H9 (cell line): ENCODE results near the gene DRD1. TPM values are rescaled to one million over a fixed set of nuclear protein-coding genes. Genes with fewer than 3 reads are reported as not detected.

ENCODE experiments used
- DNase-seq: peaks from one replicate; pipeline ENCODE4 v3.0.0-alpha.2; 2017
- H2AFZ ChIP-seq: one replicate; pipeline ENCODE4 v1.6.1; 2013; ENCODE audit warnings: mild to moderate bottlenecking, low read length, control low read depth, moderate library complexity
- H2AK5ac ChIP-seq: 2 replicates; pipeline ENCODE4 v1.6.1; 2013; ENCODE audit warnings: low read length, control low read depth, mixed read lengths; ENCODE audit not compliant: insufficient read length
- H2BK120ac ChIP-seq: one replicate; pipeline ENCODE4 v1.6.1; 2013; ENCODE audit warnings: low read depth, mild to moderate bottlenecking, low read length, control low read depth, inconsistent platforms; ENCODE audit not compliant: poor library complexity, severe bottlenecking
- H2BK12ac ChIP-seq: 2 replicates; pipeline ENCODE4 v1.6.1; 2013; ENCODE audit warnings: low read length, control low read depth, mixed read lengths, low read depth; ENCODE audit not compliant: insufficient read length
- H2BK15ac ChIP-seq: 2 replicates; pipeline ENCODE4 v1.6.1; 2013; ENCODE audit warnings: low read depth, low read length, control low read depth
- H2BK20ac ChIP-seq: one replicate; pipeline ENCODE4 v1.6.1; 2013; ENCODE audit warnings: low read depth, mild to moderate bottlenecking, low read length, control low read depth, inconsistent platforms; ENCODE audit not compliant: poor library complexity, severe bottlenecking
- H2BK5ac ChIP-seq: 2 replicates; pipeline ENCODE4 v1.6.1; 2013; ENCODE audit warnings: low read length, control low read depth, mixed read lengths; ENCODE audit not compliant: insufficient read length
- H3K14ac ChIP-seq: 2 replicates; pipeline ENCODE4 v1.6.1; 2013; ENCODE audit warnings: low read length, control low read depth; ENCODE audit not compliant: insufficient read depth
- H3K18ac ChIP-seq: 2 replicates; pipeline ENCODE4 v1.6.1; 2013; ENCODE audit warnings: low read depth, mild to moderate bottlenecking, mixed read lengths, low read length, control low read depth; ENCODE audit not compliant: insufficient read length
- H3K23ac ChIP-seq: 2 replicates; pipeline ENCODE4 v1.6.1; 2013; ENCODE audit warnings: low read length, control low read depth, mixed read lengths, low read depth; ENCODE audit not compliant: insufficient read length
- H3K23me2 ChIP-seq: 2 replicates; pipeline ENCODE4 v1.6.1; 2013; ENCODE audit warnings: low read depth, mild to moderate bottlenecking, mixed read lengths, low read length, control low read depth; ENCODE audit not compliant: insufficient read length, poor library complexity, severe bottlenecking
- H3K27ac ChIP-seq: 2 replicates; pipeline ENCODE4 v1.5.1; 2013; ENCODE audit warnings: low read length, control low read depth, mixed read lengths, low read depth; ENCODE audit not compliant: insufficient read length
- H3K27me3 ChIP-seq: 2 replicates; pipeline ENCODE4 v1.6.1; 2013; ENCODE audit warnings: low read length, control low read depth, inconsistent platforms; ENCODE audit not compliant: insufficient read depth
- H3K4ac ChIP-seq: 2 replicates; pipeline ENCODE4 v1.6.1; 2013; ENCODE audit warnings: low read depth, mild to moderate bottlenecking, control low read depth, inconsistent platforms, low read length, moderate library complexity
- H3K4me1 ChIP-seq: 2 replicates; pipeline ENCODE4 v1.6.1; 2013; ENCODE audit warnings: low read length, control low read depth, inconsistent platforms; ENCODE audit not compliant: insufficient read depth
- H3K4me2 ChIP-seq: 2 replicates; pipeline ENCODE4 v1.6.1; 2013; ENCODE audit warnings: low read length, control low read depth, mixed read lengths; ENCODE audit not compliant: insufficient read length, insufficient read depth
- H3K56ac ChIP-seq: 2 replicates; pipeline ENCODE4 v1.6.1; 2013; ENCODE audit warnings: low read depth, mild to moderate bottlenecking, mixed read lengths, low read length, control low read depth; ENCODE audit not compliant: insufficient read length
- H3K79me1 ChIP-seq: 2 replicates; pipeline ENCODE4 v1.6.1; 2013; ENCODE audit warnings: low read depth, mild to moderate bottlenecking, moderate library complexity, low read length, control low read depth, inconsistent platforms; ENCODE audit not compliant: insufficient read depth, poor library complexity, severe bottlenecking
- H3K79me2 ChIP-seq: 2 replicates; pipeline ENCODE4 v1.6.1; 2013; ENCODE audit warnings: low read length, control low read depth, inconsistent platforms; ENCODE audit not compliant: insufficient read depth
- H3K9ac ChIP-seq: 2 replicates; pipeline ENCODE4 v1.6.1; 2013; ENCODE audit warnings: low read length, control low read depth, mixed read lengths; ENCODE audit not compliant: insufficient read length; ENCODE audit errors: extremely low read depth
- H3K9me3 ChIP-seq: one replicate; pipeline ENCODE4 v1.6.1; 2013; ENCODE audit warnings: low read depth, low read length, inconsistent platforms; ENCODE audit not compliant: control insufficient read depth
- H3T11ph ChIP-seq: one replicate; pipeline ENCODE4 v1.6.1; 2013; ENCODE audit warnings: mild to moderate bottlenecking, low read length, control low read depth, inconsistent platforms
- H4K20me1 ChIP-seq: one replicate; pipeline ENCODE4 v1.6.1; 2013; ENCODE audit not compliant: control insufficient read depth, insufficient read length, insufficient read depth
- H4K5ac ChIP-seq: 2 replicates; pipeline ENCODE4 v1.6.1; 2013; ENCODE audit warnings: low read depth, mild to moderate bottlenecking, mixed read lengths, low read length, control low read depth; ENCODE audit not compliant: insufficient read length
- H4K8ac ChIP-seq: replicated peaks from 2 replicates; pipeline ENCODE4 v1.6.1; 2013; ENCODE audit warnings: low read length, control low read depth, mixed read lengths, low read depth; ENCODE audit not compliant: insufficient read length
- H4K91ac ChIP-seq: 2 replicates; pipeline ENCODE4 v1.6.1; 2013; ENCODE audit warnings: low read depth, mild to moderate bottlenecking, moderate library complexity, mixed read lengths, low read length, control low read depth; ENCODE audit not compliant: insufficient read length
- H3K27ac Mint-ChIP-seq, 3 experiments: 2 replicates in 2 of 3; 3 replicates in 1 of 3; pipeline ENCODE4 v1.8.0; 2020 to 2021; ENCODE audit warnings: mixed read lengths in 3 of 3, mild to moderate bottlenecking in 1 of 3, moderate library complexity in 1 of 3
- H3K27me3 Mint-ChIP-seq: 2 replicates; pipeline ENCODE4 v1.8.0; 2021; ENCODE audit warnings: low read depth, mild to moderate bottlenecking, moderate library complexity, mixed read lengths
- H3K36me3 Mint-ChIP-seq, 3 experiments: 2 replicates in 2 of 3; 3 replicates in 1 of 3; pipeline ENCODE4 v1.8.0; 2020 to 2021; ENCODE audit warnings: low read depth in 3 of 3, mixed read lengths in 3 of 3; ENCODE audit not compliant: insufficient read depth in 1 of 3
- H3K4me1 Mint-ChIP-seq, 2 experiments: 2 replicates each; pipeline ENCODE4 v1.8.0; 2020; ENCODE audit warnings: mixed read lengths in 2 of 2
- H3K4me3 Mint-ChIP-seq, 2 experiments: 2 replicates in 1 of 2; 3 replicates in 1 of 2; pipeline ENCODE4 v1.8.0; 2020 to 2021; ENCODE audit warnings: mild to moderate bottlenecking in 2 of 2, mixed read lengths in 2 of 2, moderate library complexity in 1 of 2
- H3K9me3 Mint-ChIP-seq, 2 experiments: 2 replicates in 1 of 2; 3 replicates in 1 of 2; pipeline ENCODE4 v1.8.0; 2020; ENCODE audit warnings: mild to moderate bottlenecking in 2 of 2, mixed read lengths in 2 of 2, moderate library complexity in 1 of 2
- WGBS: extraction: QIAGEN DNeasy Blood & Tissue Kit; methylation state at CpG from one replicate; pipeline ENCODE4 v1.1.7; 2013; ENCODE audit warnings: missing lambda C conversion rate, low lambda C conversion rate, mixed read lengths; ENCODE audit not compliant: insufficient read length; ENCODE audit errors: extremely low coverage; 5-methylcytosine and 5-hydroxymethylcytosine counted together
- total RNA-seq: library from RNA; stranded (reverse); gene quantifications from 2 replicates; pipeline ENCODE4 v1.2.1, GENCODE V29; 2021
- TF ChIP-seq, protein P1 (sequence below): fragments of 200-600 bp; sonication (generic); conservative IDR thresholded peaks from 3 replicates; pipeline ENCODE4 v1.8.0; 2021; ENCODE audit warnings: antibody characterized with exemption, mild to moderate bottlenecking

DRD1 gene
- total RNA-seq, 1 experiment from 2014 or later = not detected

- Histone ChIP-seq H4K91ac (no peak overlapping the region), H3K79me2 (peaks cover 3% of the 10 kb centered on the region; the same call in 1 of the 2 replicates), H3K4ac (no peak overlapping the region), H2AFZ (no peak overlapping the region), H2BK5ac (no peak overlapping the region), H3K79me1 (no peaks in the 10 kb centered on the region), H2BK15ac (no peak overlapping the region), H3K14ac (no peak overlapping the region), H3K9ac (no peak overlapping the region), H3K9me3 (no peaks in the 10 kb centered on the region), H3K23ac (no peak overlapping the region), H4K8ac (no peak overlapping the region), H2BK12ac (no peak overlapping the region), H3K4me1 (no peaks in the 10 kb centered on the region), H3K27ac (no peak overlapping the region), H3K18ac (no peak overlapping the region), H3K27me3 (no peaks in the 10 kb centered on the region), H2BK20ac (no peak overlapping the region), H3T11ph (no peak overlapping the region), H2AK5ac (no peak overlapping the region), H3K23me2 (no peaks in the 10 kb centered on the region), H4K5ac (no peak overlapping the region), H2BK120ac (no peak overlapping the region), H4K20me1 (peaks cover 2% of the 10 kb centered on the region), H3K4me2 (no peak overlapping the region), H3K56ac (no peak overlapping the region)
- Mint-ChIP-seq H3K36me3 (peaks cover 29 to 60% (median 56%) of the 10 kb centered on the region in 3 experiments; a peak in 6 of 7 replicates), H3K9me3 (no peaks in the 10 kb centered on the region), H3K4me3 (no peak overlapping the region), H3K4me1 (peaks cover 3% of the 10 kb centered on the region in 2 experiments; a peak in 2 of 4 replicates), H3K27ac (no peak overlapping the region), H3K27me3 (no peaks in the 10 kb centered on the region)
- TF ChIP-seq, protein P1, sequence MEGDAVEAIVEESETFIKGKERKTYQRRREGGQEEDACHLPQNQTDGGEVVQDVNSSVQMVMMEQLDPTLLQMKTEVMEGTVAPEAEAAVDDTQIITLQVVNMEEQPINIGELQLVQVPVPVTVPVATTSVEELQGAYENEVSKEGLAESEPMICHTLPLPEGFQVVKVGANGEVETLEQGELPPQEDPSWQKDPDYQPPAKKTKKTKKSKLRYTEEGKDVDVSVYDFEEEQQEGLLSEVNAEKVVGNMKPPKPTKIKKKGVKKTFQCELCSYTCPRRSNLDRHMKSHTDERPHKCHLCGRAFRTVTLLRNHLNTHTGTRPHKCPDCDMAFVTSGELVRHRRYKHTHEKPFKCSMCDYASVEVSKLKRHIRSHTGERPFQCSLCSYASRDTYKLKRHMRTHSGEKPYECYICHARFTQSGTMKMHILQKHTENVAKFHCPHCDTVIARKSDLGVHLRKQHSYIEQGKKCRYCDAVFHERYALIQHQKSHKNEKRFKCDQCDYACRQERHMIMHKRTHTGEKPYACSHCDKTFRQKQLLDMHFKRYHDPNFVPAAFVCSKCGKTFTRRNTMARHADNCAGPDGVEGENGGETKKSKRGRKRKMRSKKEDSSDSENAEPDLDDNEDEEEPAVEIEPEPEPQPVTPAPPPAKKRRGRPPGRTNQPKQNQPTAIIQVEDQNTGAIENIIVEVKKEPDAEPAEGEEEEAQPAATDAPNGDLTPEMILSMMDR = no peak
- no peak for DNase-seq
- WGBS = no CpG with 5 or more reads among the region's 8 CpGs
Observed at GRCh38 chr5:175493726-175494125, 49.7 kb upstream of the DRD1 start.
